Mammary epithelial cell (primary cell): ENCODE data around the gene EPN1.

Source experiments
- CTCF ChIP-seq, 2 donors: IDR thresholded peaks in 1 of 2; conservative IDR thresholded peaks in 1 of 2; 2 replicates each; pipeline ENCODE4 v1.5.1; 2011 to 2012; ENCODE audit warnings: inconsistent platforms in 2 of 2, low read length in 2 of 2, mild to moderate bottlenecking in 2 of 2, control low read depth in 1 of 2, low read depth in 1 of 2; ENCODE audit not compliant: insufficient read depth in 1 of 2; ENCODE audit errors: extremely low read depth in 1 of 2
- EZH2 ChIP-seq: IDR thresholded peaks from 2 replicates; pipeline ENCODE4 v1.6.1; 2012; ENCODE audit warnings: low read length, inconsistent platforms, borderline replicate concordance

- no peak for TF ChIP-seq CTCF (conservative IDR thresholded peaks at IDR 0.05 in 1 of 2, IDR thresholded peaks at IDR 0.05 in 1 of 2; ENCODE audit: extremely low read depth in 1 of 2, insufficient read depth in 1 of 2, low read depth in 1 of 2, low read length in 2 of 2)
- no peak for TF ChIP-seq EZH2
These were observed 4.6 kb downstream of the EPN1 start for GRCh38 chr19:55679343-55680257.
